ENCODE measurements around the gene UXS1. TPM values are rescaled to one million over a fixed set of nuclear protein-coding genes. Genes with fewer than 3 reads are reported as not detected.
"Not testable (repeated sequence)": the region's sequence is repeated elsewhere in the genome, so short reads cannot be mapped to it uniquely, and the experiment has no call there.

UXS1 gene
- polyA plus RNA-seq, 3 donors: 23.4 to 33.8 (median 29.3) TPM

- H3K4me2 ChIP-seq (replicated peaks; ENCODE audit: extremely low read depth, low read length, poor library complexity, severe bottlenecking): no peak overlapping the region
- H3K4me3 Mint-ChIP-seq: no peak overlapping the region
- H2AFZ ChIP-seq (ENCODE audit: insufficient read depth, low read depth, low read length, poor library complexity, severe bottlenecking): no peak overlapping the region
- H3K4me3 ChIP-seq (replicated peaks in 1 of 3; ENCODE audit: low read depth in 2 of 3, low read length in 3 of 3): no peak overlapping the region
- DNase-seq: no peak
- no peaks in the 10 kb centered on the region for H3K27me3 ChIP-seq (ENCODE audit: control insufficient read depth in 2 of 2, insufficient read depth in 2 of 2, low read length in 2 of 2)
- no peak overlapping the region for H3K9ac ChIP-seq (ENCODE audit: insufficient read depth, low read length, poor library complexity, severe bottlenecking)
- no peak overlapping the region for H3K27ac ChIP-seq (ENCODE audit: low read depth in 1 of 2, low read length in 2 of 2)
- H3K9me3 Mint-ChIP-seq: peaks cover 0 to 4% (median 0%) of the 10 kb centered on the region in 7 donors
- no peaks in the 10 kb centered on the region for H3K4me1 ChIP-seq (ENCODE audit: control insufficient read depth in 1 of 2, insufficient read depth in 2 of 2, low read length in 2 of 2)
- TF ChIP-seq CTCF (IDR thresholded peaks at IDR 0.05): no peak
- H3K36me3 Mint-ChIP-seq: peaks cover 27 to 44% of the 10 kb centered on the region in 2 donors
- peak overlapping the region in 5 of 7 donors; percentile 5 to 74 (median 56) for H3K27ac Mint-ChIP-seq
- 84% methylated on average over 8 of the region's 14 CpGs for whole genome bisulfite sequencing (ENCODE audit: insufficient coverage)
- H3K79me2 ChIP-seq (ENCODE audit: insufficient read depth, low read length): no peaks in the 10 kb centered on the region
- H3K4me1 Mint-ChIP-seq: peaks cover 4% of the 10 kb centered on the region
- no peaks in the 10 kb centered on the region for H3K9me3 ChIP-seq (replicated peaks in 1 of 2; ENCODE audit: control insufficient read depth in 1 of 2, insufficient read depth in 1 of 2, low read length in 2 of 2)
- no peaks in the 10 kb centered on the region for H3K27me3 Mint-ChIP-seq (ENCODE audit: low read depth in 3 of 3)
- peaks cover 9 to 40% of the 10 kb centered on the region in 2 donors for H3K36me3 ChIP-seq (replicated peaks in 1 of 2; ENCODE audit: control insufficient read depth in 1 of 2, insufficient read depth in 2 of 2, low read length in 2 of 2)
- intact Hi-C loops (cut with micrococcal nuclease): no loop called here
- peaks cover 3% of the 10 kb centered on the region for H4K20me1 ChIP-seq (ENCODE audit: insufficient read depth, low read length)
Observed at GRCh38 chr2:106137731-106138521, 56.2 kb downstream of the UXS1 start.

GRCh38 chr2:106131192-106131591 lies 62.9 kb downstream of the UXS1 start:
- H3K4me1 ChIP-seq (ENCODE audit: control insufficient read depth in 1 of 2, insufficient read depth in 2 of 2, low read length in 2 of 2); DNase-seq; H3K27ac Mint-ChIP-seq; H3K4me3 ChIP-seq (replicated peaks in 1 of 3; ENCODE audit: low read depth in 2 of 3, low read length in 3 of 3); H4K20me1 ChIP-seq (ENCODE audit: insufficient read depth, low read length); H3K4me1 Mint-ChIP-seq; H3K9ac ChIP-seq (ENCODE audit: insufficient read depth, low read length, poor library complexity, severe bottlenecking); H2AFZ ChIP-seq (ENCODE audit: insufficient read depth, low read depth, low read length, poor library complexity, severe bottlenecking); H3K27ac ChIP-seq (ENCODE audit: low read depth in 1 of 2, low read length in 2 of 2); H3K27me3 ChIP-seq (ENCODE audit: control insufficient read depth in 2 of 2, insufficient read depth in 2 of 2, low read length in 2 of 2); H3K9me3 Mint-ChIP-seq; intact Hi-C loops (cut with micrococcal nuclease); H3K4me3 Mint-ChIP-seq; H3K27me3 Mint-ChIP-seq (ENCODE audit: low read depth in 3 of 3); H3K4me2 ChIP-seq (replicated peaks; ENCODE audit: extremely low read depth, low read length, poor library complexity, severe bottlenecking); H3K79me2 ChIP-seq (ENCODE audit: insufficient read depth, low read length); H3K9me3 ChIP-seq (replicated peaks in 1 of 2; ENCODE audit: control insufficient read depth in 1 of 2, insufficient read depth in 1 of 2, low read length in 2 of 2): not testable (repeated sequence)
- peaks cover 16 to 38% of the 10 kb centered on the region in 2 donors for H3K36me3 ChIP-seq (replicated peaks in 1 of 2; ENCODE audit: control insufficient read depth in 1 of 2, insufficient read depth in 2 of 2, low read length in 2 of 2)
- peaks cover 21 to 32% of the 10 kb centered on the region in 2 donors for H3K36me3 Mint-ChIP-seq
- WGBS (ENCODE audit: insufficient coverage): no CpG with 5 or more reads among the region's 14 CpGs

Data from CD14-positive monocyte (primary cell).